Activated naive CD4-positive, alpha-beta T cell treated with anti-CD3 and anti-CD28 coated beads, Interleukin-2, amount 50 U/mL, for 24 hours (primary cell): Measurements from ENCODE around the gene SERPINB7.
"Not testable (repeated sequence)": the region's sequence is repeated elsewhere in the genome, so short reads cannot be mapped to it uniquely, and the experiment has no call there.

Experiments
- H3K27ac Mint-ChIP-seq: one replicate; pipeline ENCODE4 v1.8.0; 2021; ENCODE audit warnings: mild to moderate bottlenecking, mixed read lengths
- H3K27me3 Mint-ChIP-seq: one replicate; pipeline ENCODE4 v1.8.0; 2021; ENCODE audit warnings: mixed read lengths
- H3K36me3 Mint-ChIP-seq: one replicate; pipeline ENCODE4 v1.8.0; 2021; ENCODE audit warnings: mixed read lengths
- H3K4me1 Mint-ChIP-seq: one replicate; pipeline ENCODE4 v1.8.0; 2021; ENCODE audit warnings: mixed read lengths
- H3K4me3 Mint-ChIP-seq: one replicate; pipeline ENCODE4 v1.8.0; 2021; ENCODE audit warnings: mild to moderate bottlenecking, mixed read lengths
- H3K9me3 Mint-ChIP-seq: one replicate; pipeline ENCODE4 v1.8.0; 2021; ENCODE audit warnings: mixed read lengths

SERPINB7 gene, protein sequence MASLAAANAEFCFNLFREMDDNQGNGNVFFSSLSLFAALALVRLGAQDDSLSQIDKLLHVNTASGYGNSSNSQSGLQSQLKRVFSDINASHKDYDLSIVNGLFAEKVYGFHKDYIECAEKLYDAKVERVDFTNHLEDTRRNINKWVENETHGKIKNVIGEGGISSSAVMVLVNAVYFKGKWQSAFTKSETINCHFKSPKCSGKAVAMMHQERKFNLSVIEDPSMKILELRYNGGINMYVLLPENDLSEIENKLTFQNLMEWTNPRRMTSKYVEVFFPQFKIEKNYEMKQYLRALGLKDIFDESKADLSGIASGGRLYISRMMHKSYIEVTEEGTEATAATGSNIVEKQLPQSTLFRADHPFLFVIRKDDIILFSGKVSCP

DNA sequence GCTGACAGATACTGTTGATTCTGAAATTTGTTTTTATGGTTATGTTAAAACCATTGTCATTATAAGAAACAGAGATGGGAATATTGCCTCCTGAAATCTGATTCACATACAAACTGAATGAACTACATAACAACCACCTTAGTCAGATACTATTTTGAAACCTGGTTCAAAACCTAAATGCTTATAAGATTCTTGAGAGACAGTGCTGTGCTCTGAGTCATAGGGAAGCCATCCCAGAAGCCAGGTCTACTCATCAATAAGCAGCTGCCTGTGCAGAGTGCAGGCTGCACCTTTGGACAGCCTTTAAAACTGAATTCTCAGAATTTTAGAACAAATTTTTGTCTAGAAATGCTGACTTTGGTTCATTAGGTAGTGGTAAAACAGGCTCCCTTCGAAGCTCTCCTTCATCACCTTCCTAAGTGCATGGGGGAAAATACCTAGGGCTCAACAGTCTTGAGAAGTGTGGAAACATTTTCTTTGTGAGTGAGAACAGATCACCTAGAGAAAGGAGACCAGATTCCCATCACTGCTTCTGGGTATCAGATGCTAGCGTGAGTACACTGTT is at the start of gene SERPINB7:
Gene SERPINB7 (plus strand): TSS at position 253 of the 565 bp plus-strand sequence. CDS start 6,955 bp downstream, outside the sequence.
- Mint-ChIP-seq H3K4me3 (no peak within 1 kb of the TSS), H3K4me1 (no peaks in the 10 kb centered on the region), H3K27me3 (peaks cover 3% of the 10 kb centered on the region), H3K36me3 (no peaks in the 10 kb centered on the region), H3K27ac (no peak within 1 kb of the TSS), H3K9me3 (no peaks in the 10 kb centered on the region)

DNA sequence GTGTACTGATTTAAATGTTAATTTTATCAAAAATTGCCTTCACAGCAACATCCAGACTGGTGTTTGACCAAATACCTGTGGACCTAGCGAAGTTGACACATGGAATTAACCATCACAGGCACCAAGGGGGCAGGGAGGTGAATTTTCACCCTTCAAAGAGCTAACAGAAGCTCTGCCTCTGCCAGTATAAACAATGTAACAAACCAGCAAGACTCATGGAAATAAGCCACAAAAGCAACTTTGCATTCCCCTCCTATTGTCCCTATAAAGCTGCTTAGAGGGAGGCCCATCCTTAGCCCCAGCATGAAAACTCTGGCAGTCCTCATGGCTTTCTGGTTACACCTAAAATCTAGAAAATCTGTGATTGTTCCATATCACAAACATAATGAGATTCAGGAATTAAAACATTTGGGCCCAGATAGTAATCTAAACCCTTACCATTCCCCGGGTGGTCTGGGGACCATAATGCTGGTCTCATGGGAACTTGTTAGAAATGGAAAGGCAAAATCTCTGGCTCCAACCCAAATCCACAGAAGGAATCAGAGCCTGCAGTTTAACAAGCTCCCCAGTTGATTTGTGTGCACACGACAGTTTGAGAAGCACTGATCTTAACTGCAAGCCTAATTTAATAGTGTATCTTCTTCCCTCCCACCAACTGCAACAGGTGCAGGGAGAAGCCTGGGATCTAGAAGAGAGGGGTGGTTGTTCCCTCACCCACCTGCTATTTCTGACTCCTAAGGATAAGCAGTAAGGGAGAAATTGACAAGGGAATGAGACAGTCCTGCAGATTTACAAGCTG is 49.3 kb upstream of the SERPINB7 start:
- H3K9me3 Mint-ChIP-seq: no peaks in the 10 kb centered on the region
- no peaks in the 10 kb centered on the region for H3K4me1 Mint-ChIP-seq
- H3K27me3 Mint-ChIP-seq: peaks cover 6% of the 10 kb centered on the region
- H3K4me3 Mint-ChIP-seq: no peak overlapping the region
- H3K27ac Mint-ChIP-seq: no peak overlapping the region
- no peaks in the 10 kb centered on the region for H3K36me3 Mint-ChIP-seq

DNA sequence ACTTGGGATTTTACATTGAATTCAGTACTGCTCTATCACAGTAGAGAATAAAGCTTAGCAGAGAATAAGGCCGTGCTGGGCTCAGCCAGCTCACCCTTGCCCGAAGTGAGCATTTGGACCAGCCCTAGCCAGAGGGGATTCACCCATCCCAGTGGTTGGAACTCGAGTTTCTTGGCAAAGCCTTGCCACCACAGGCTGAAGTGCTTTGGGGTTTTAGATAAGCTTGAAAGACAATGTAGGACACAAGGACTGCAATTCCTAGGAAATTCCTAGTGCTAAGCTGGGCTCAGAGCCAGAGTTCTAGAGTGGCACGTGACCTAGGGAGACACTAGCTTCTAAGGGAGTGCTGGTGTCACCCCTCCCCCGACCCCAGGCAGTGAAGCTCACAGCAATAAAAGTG is 44.4 kb upstream of the SERPINB7 start:
- Mint-ChIP-seq H3K4me1 (no peaks in the 10 kb centered on the region), H3K27me3 (peaks cover 6% of the 10 kb centered on the region), H3K4me3 (no peak overlapping the region)

DNA sequence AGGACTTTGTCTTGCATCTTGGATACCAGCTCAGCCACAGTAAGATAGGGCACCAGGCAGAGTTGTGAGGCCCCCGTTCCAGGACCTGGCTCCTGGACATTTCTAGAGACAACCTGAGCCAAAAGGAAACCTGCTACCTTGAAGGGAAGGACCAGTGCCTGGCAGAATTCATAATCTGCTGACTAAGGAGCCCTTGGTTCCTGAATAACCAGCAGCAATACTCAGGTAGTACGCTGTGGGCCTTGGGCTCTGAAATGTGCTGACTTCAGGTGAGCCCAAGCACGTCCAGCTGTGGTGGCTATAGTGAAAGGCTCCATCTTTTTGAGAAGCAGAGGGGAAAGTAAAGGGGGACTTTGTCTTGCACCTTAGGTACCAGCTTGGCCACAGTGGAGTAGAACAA is 44.0 kb upstream of the SERPINB7 start:
- H3K27me3 Mint-ChIP-seq: peaks cover 6% of the 10 kb centered on the region
- H3K4me1 Mint-ChIP-seq: no peaks in the 10 kb centered on the region
- peaks cover 12% of the 10 kb centered on the region for H3K9me3 Mint-ChIP-seq
- no peaks in the 10 kb centered on the region for H3K36me3 Mint-ChIP-seq
- no peak overlapping the region for H3K27ac Mint-ChIP-seq
- H3K4me3 Mint-ChIP-seq: no peak overlapping the region

More for the DNA sequence above, 44.4 kb upstream of the SERPINB7 start:
- H3K27ac Mint-ChIP-seq: no peak overlapping the region
- peaks cover 12% of the 10 kb centered on the region for H3K9me3 Mint-ChIP-seq
- no peaks in the 10 kb centered on the region for H3K36me3 Mint-ChIP-seq

DNA sequence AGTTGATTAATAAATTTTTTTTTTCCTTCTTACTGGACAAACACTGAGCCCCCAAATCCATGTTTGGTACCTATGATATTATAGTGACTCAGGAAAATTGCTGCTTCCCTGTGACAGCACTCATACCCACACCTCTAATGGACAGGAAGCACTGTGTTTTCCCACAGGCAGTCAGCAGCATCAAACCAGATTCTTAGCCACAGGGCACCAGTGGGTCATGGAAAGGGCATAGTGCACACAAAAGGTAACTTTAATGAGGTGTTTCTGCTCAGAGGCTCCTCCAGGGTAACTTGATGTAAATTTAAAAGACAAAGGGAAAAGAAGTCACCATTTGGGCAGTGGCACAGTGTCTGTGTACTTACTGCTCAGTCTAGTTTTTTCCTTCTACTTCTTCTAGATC is 38.3 kb upstream of the SERPINB7 start:
- Mint-ChIP-seq H3K27ac (no peak overlapping the region), H3K4me3 (no peak overlapping the region), H3K27me3 (no peaks in the 10 kb centered on the region), H3K36me3 (no peaks in the 10 kb centered on the region), H3K9me3 (peaks cover 17% of the 10 kb centered on the region), H3K4me1 (no peaks in the 10 kb centered on the region)

DNA sequence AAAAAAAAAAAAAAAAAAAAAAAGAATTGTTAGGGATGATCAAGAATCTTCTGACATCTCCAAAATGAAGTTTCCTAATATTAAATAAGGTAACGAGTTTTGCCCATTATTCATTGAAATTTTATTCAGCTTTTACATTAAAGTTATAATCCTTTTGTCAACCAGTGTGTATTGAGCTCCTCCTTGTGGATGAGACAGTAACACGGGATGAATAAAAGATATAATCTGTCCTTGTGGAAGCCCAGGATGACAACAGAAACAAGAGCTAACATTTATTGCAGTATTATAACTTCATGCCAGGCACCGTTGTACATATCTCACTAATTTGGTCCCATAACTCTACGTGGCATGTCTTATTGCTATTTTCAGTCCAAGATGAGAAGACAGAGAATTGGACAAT is 33.4 kb upstream of the SERPINB7 start:
- Mint-ChIP-seq H3K9me3 (peaks cover 5% of the 10 kb centered on the region), H3K27ac (no peak overlapping the region), H3K27me3 (peaks cover 2% of the 10 kb centered on the region), H3K36me3 (no peaks in the 10 kb centered on the region), H3K4me3 (no peak overlapping the region), H3K4me1 (no peaks in the 10 kb centered on the region)

DNA sequence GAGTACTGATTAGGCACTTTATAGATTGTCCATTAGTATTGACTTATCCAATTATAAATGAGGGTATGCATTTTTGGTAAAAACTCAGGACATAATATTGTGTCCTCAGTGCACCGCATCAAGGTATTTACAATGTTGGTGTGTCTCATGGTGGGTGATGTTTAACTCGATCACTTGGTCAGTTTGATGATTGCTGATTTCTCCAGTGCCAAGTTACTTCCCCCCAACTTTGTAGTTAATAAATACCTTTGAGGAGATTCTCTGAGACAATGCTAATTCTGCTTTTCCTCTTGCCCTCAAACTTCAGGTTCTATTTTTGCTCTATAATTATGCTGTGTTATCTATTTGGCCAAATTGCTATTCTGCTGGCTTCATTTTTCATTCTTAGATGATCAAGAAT is 28.2 kb upstream of the SERPINB7 start:
- no peak overlapping the region for H3K27ac Mint-ChIP-seq

DNA sequence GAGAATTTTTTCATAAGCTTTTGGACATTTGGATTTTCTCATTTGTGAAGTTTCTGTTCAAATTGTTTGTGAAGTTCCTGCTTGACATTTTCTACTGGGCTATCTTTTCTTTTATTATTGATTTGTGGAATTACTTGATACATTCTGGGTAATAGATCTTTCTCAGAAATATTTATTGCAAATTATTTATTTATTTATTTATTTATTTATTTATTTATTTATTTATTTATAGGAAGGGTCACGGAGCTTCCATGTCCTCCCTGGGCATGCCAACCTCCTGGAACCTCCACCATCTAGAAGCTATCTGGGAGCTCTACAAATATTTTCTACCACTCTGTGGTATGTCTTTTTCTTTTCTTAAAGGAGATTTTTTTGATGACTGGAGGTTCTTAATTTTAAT is 25.7 kb upstream of the SERPINB7 start:
- H3K36me3 Mint-ChIP-seq: no peaks in the 10 kb centered on the region
- no peak overlapping the region for H3K27ac Mint-ChIP-seq
- H3K4me3 Mint-ChIP-seq: no peak overlapping the region
- no peaks in the 10 kb centered on the region for H3K4me1 Mint-ChIP-seq
- H3K27me3 Mint-ChIP-seq: no peaks in the 10 kb centered on the region
- H3K9me3 Mint-ChIP-seq: no peaks in the 10 kb centered on the region

More for the DNA sequence above, 28.2 kb upstream of the SERPINB7 start:
- Mint-ChIP-seq H3K36me3 (no peaks in the 10 kb centered on the region), H3K4me1 (no peaks in the 10 kb centered on the region), H3K27me3 (peaks cover 2% of the 10 kb centered on the region), H3K9me3 (no peaks in the 10 kb centered on the region), H3K4me3 (no peak overlapping the region)

DNA sequence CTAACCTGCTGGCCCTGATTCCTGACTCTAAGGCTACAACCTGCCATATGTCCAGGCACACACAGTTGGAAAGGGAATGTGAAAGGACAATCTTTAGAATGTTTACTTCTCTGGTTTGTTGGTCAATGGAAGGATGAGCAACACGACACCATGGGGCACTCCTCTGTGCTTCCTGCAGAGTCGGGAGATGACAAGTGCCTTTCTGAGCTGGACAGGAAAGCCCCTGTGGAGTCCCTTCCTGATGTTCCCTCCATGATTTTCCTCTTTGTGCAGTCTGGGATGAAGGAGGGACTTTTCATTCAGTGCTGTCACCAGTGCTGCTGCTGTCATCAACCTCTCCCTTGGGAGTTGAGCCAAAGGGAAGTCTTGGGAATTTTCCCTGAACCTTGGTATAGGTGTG is 22.6 kb upstream of the SERPINB7 start:
- no peak overlapping the region for H3K4me3 Mint-ChIP-seq
- no peaks in the 10 kb centered on the region for H3K9me3 Mint-ChIP-seq
- no peaks in the 10 kb centered on the region for H3K27me3 Mint-ChIP-seq
- H3K4me1 Mint-ChIP-seq: no peaks in the 10 kb centered on the region
- H3K27ac Mint-ChIP-seq: no peak overlapping the region
- no peaks in the 10 kb centered on the region for H3K36me3 Mint-ChIP-seq

DNA sequence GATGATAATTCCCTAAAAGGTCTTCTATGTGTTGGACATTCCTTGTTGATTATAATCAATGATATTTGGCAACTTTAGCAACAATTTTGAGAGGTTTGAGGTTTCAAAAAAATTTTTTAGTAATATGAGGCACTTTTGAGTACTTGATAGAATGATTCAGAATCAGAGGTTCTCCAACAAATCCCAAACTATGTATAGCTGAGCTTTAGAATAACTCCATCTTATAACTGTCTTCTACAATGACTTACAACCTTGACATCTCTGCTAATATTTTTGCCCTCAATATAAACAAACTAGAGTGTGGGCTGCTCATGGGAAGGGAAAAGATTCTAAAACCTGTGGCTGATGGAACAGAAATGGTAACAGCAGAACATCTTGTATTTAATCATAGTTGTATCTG is 21.5 kb upstream of the SERPINB7 start:
- H3K4me1 Mint-ChIP-seq: no peaks in the 10 kb centered on the region
- no peaks in the 10 kb centered on the region for H3K27me3 Mint-ChIP-seq
- H3K36me3 Mint-ChIP-seq: no peaks in the 10 kb centered on the region
- no peak overlapping the region for H3K4me3 Mint-ChIP-seq
- no peak overlapping the region for H3K27ac Mint-ChIP-seq
- H3K9me3 Mint-ChIP-seq: no peaks in the 10 kb centered on the region

DNA sequence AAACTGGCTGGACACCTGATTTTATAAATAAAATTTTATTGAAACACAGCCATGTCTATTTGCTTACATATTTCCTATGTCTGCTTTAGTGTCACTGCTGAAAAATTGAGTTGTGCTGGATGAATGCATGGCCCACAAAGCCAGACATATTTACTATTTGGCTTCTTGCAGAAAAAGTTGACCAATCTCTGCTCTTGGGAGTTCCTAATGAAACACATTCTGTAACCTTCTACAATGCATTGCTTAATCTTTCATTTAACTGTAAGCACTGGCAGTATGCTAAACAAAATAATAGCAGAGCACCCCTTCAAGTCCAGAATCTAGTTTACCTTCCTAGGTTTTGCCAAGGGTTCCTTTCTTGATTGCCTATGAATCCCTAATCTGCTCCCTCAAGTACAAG is 17.7 kb upstream of the SERPINB7 start:
- Mint-ChIP-seq H3K9me3 (peaks cover 7% of the 10 kb centered on the region), H3K27me3 (no peaks in the 10 kb centered on the region), H3K4me3 (no peak overlapping the region), H3K27ac (no peak overlapping the region), H3K36me3 (no peaks in the 10 kb centered on the region), H3K4me1 (no peaks in the 10 kb centered on the region)

DNA sequence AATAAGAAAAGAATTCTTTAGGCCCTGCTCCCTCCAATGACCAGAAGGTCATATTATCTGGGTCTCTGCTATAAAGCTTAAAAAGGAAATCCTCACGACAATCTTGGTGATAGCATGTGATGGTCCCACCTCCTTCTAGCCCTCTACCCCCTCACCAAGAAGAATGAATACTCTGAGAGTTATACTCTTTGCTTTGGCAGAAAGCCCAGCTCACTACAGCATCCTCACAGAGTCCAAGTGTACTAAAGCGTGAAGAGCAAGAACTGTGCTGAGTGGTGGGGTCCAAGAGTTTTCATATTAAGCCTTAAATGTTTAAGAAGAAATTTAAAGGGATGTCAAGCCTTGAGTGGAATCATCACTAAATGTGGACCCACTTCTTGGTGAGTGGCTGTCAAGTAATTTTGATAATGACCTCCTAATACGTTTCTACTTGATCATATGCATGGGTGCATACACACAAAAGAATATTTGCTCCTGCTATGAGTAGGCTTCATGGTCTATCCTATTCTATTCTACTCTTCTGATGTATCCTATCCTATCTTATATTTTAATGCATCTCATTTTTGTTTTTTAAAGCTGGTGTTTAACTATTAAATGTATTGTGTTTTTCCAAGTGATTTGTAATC is 16.5 kb upstream of the SERPINB7 start:
- Mint-ChIP-seq H3K27me3 (no peaks in the 10 kb centered on the region), H3K36me3 (no peaks in the 10 kb centered on the region), H3K4me3 (no peak overlapping the region), H3K4me1 (no peaks in the 10 kb centered on the region), H3K27ac (no peak overlapping the region), H3K9me3 (peaks cover 7% of the 10 kb centered on the region)

DNA sequence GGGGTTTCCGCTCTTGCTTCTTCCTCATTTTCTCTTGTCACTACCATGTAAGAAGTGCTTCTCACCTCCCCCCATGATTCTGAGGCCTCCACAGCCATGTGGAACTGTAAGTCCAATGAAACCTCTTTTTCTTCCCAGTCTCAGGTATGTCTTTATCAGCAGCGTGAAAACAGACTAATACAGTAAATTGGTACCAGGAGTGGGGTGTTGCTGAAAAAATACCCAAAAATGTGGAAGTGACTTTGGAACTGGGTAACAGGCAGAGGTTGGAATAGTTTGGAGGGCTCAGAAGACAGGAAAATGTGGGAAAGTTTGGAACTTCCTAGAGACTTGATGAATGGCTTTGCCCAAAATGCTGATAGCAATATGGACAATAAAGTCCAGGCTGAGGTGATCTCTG is 15.4 kb upstream of the SERPINB7 start:
- not testable (repeated sequence) for H3K27ac Mint-ChIP-seq, H3K4me3 Mint-ChIP-seq, H3K27me3 Mint-ChIP-seq, H3K4me1 Mint-ChIP-seq, H3K9me3 Mint-ChIP-seq, H3K36me3 Mint-ChIP-seq

DNA sequence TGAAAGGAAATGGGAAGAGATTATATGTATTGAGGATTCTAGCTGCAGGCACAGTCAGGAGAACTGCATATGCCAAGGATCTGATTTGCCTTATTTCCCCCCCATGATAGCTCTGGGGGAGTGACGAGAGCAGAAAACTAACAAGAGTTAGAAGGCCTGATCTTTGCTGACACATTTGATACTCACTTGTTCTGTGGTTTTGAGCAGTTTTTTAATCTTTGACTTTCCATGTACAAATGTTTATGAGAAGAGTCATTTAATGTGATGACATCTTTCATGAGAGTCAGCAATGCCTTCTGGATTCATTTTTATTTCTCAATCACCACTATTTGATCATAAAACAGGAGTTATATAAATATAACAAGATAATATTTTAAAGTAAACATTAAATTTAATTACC is 12.7 kb upstream of the SERPINB7 start:
- H3K27me3 Mint-ChIP-seq: no peaks in the 10 kb centered on the region
- H3K36me3 Mint-ChIP-seq: no peaks in the 10 kb centered on the region
- peaks cover 7% of the 10 kb centered on the region for H3K9me3 Mint-ChIP-seq
- H3K4me1 Mint-ChIP-seq: no peaks in the 10 kb centered on the region
- H3K27ac Mint-ChIP-seq: no peak overlapping the region
- no peak overlapping the region for H3K4me3 Mint-ChIP-seq

DNA sequence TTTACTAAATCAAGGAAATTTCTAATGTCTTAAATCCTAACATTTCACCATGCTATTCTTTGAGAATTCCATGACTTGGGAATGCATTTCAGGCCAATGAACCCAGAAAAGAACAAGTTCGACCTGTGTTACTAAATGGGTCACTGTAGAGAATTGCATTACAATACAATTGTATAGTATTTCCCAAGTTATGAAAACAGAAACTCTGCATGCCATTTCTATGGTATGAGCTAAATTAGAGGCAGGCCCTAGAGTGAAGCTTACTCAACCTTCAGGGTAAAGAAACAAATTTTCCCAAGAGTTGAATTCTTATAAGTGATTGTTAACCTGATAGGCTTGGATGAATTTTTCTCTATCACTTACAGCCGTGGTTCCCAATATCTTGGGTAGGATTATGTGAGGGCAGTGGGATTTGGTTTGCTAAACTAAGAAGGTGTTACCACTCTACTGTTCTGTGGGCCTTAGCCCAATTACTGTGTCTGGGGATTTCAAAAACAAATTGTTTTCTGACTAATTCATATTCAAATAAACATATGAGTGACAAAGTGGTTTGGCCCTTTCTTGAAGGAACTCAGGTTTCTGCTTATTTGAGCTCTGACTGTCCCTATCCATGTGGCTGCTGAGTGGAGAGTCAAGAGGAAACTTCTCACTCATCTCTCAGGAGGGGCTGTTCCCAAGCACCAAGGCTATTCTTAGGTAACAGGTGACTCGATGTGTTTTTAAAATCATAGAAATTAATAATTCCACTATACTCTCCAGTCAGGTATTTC is 11.2 kb upstream of the SERPINB7 start:
- no peak overlapping the region for H3K27ac Mint-ChIP-seq
- peaks cover 7% of the 10 kb centered on the region for H3K9me3 Mint-ChIP-seq
- no peaks in the 10 kb centered on the region for H3K4me1 Mint-ChIP-seq
- H3K4me3 Mint-ChIP-seq: no peak overlapping the region
- peaks cover 4% of the 10 kb centered on the region for H3K27me3 Mint-ChIP-seq
- H3K36me3 Mint-ChIP-seq: no peaks in the 10 kb centered on the region
